ENCODE data around the gene NMRAL1. TPM values are rescaled to one million over a fixed set of nuclear protein-coding genes. Genes with fewer than 3 reads are reported as not detected.

The NMRAL1 gene
- total RNA-seq, 4 donors from 2014 or later: 55.5 to 61.8 (median 57.7) TPM

DNA sequence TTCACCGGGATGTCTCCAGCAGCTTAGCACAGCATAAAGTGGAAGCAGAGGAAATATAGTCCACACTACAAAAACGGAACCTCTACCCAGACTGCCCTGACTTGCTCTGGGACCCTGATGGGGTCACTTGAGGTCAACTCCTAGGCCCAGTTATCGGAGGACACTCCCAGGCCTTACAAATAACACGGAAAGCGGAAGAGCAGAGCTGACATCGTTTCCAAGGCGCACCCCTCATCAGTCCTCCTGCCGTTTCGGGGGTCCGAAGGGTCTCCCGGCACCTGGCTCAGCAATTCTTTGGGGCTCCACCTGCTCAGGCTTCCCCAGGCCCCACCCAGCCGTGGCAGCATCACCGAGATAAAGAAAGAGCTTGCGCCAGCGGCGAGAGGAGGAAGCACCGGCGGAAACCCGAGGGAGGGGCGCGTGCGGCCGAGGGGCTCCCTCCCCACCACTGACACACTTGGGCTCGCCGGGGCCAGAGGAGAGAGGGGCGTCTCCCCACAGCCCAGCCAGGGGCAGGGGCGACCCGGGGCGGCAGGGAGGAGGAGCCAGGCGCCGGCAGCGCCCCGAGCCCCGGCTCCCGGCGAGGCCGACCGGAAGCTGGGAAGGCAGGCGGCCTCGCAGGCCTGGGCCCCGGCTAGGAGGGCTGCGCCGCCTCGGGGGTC lies 58.8 kb downstream of the NMRAL1 start:
- H3K4me3 ChIP-seq: peak overlapping the region; percentile 69 to 94 (median 79)
- H3K9me3 ChIP-seq: no peaks in the 10 kb centered on the region
- H3K27ac ChIP-seq: peak overlapping the region; percentile 64 to 97 (median 89)
- DNase-seq (ENCODE audit: low spot score in 2 of 2): peak in 1 of 2 donors; percentile 33
- TF ChIP-seq EP300 (IDR thresholded peaks at IDR 0.05) (peak in 1 of 2 donors; percentile 46), POLR2A (IDR thresholded peaks at IDR 0.05) (peak in 1 of 2 donors; percentile 22), CTCF (IDR thresholded peaks at IDR 0.05) (peak in 2 of 5 experiments; percentile 28 to 38)
- 1 to 5% methylated on average over 7 to 41 of the region's 44 CpGs for WGBS, 2 donors
- H3K4me1 ChIP-seq: peaks cover 0 to 56% (median 31%) of the 10 kb centered on the region in 4 donors
- no peaks in the 10 kb centered on the region for H3K27me3 ChIP-seq
- H3K36me3 ChIP-seq: peaks cover 0 to 14% (median 0%) of the 10 kb centered on the region in 3 donors

DNA sequence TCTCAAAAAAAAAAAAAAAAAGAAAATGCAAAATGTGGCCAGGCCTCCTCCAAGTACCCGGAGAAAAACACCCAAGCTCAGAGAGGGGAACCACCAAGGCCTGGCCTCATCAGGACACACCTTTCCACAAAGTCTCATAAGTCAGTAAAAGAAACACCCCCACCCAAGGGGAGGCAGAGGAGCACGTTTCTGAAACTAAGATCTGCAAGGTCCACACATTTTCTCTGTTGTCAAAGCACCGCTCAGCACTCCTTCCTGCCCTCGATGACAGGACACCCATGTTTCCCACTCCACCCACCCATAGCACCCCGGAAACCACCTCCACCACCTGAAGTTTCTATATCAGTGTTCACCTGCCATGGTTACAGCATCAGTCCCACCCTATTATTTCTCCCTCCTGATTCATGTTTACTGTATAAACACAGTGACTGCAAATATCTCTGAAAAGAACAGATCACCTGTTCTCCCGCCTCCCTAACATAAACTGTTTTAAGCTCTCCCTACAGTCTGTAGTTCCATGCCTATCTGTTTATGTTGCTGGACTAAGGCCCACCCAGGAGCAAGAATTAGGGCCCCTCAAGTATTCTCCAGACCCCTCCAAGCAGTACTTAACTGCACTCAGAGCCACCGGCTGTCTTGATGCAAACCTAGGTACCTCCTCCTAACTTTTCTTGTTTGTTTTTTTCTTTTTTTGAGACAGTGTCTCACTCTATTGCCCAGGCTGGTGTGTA lies 60.1 kb downstream of the NMRAL1 start:
- DNase-seq (ENCODE audit: low spot score in 2 of 2): no peak
- Histone ChIP-seq H3K36me3 (peaks cover 0 to 14% (median 0%) of the 10 kb centered on the region in 3 donors), H3K27ac (peak overlapping the region in 3 of 4 donors; percentile 88 to 97 (median 90)), H3K27me3 (no peaks in the 10 kb centered on the region), H3K4me1 (peaks cover 0 to 69% (median 38%) of the 10 kb centered on the region in 4 donors), H3K4me3 (no peak overlapping the region), H3K9me3 (no peaks in the 10 kb centered on the region)
- TF ChIP-seq CTCF (IDR thresholded peaks at IDR 0.05) (no peak), POLR2A (IDR thresholded peaks at IDR 0.05) (no peak), EP300 (IDR thresholded peaks at IDR 0.05) (no peak)
- 81 to 88% methylated on average over 7 of the region's 7 CpGs for WGBS, 2 donors

GRCh38 chr16:4412854-4413253 lies 61.6 kb downstream of the NMRAL1 start:
- H3K9me3 ChIP-seq: no peaks in the 10 kb centered on the region
- WGBS, 2 donors: 94 to 96% methylated on average over 4 of the region's 4 CpGs
- TF ChIP-seq EP300 (IDR thresholded peaks at IDR 0.05) (no peak), CTCF (IDR thresholded peaks at IDR 0.05) (no peak)
- no peaks in the 10 kb centered on the region for H3K27me3 ChIP-seq
- DNase-seq (ENCODE audit: low spot score in 2 of 2): no peak
- H3K36me3 ChIP-seq: peaks cover 0 to 22% (median 0%) of the 10 kb centered on the region in 3 donors
- peaks cover 0 to 83% (median 43%) of the 10 kb centered on the region in 4 donors for H3K4me1 ChIP-seq
- no peak overlapping the region for H3K4me3 ChIP-seq
- H3K27ac ChIP-seq: peak overlapping the region in 3 of 4 donors; percentile 44 to 85 (median 84)

DNA sequence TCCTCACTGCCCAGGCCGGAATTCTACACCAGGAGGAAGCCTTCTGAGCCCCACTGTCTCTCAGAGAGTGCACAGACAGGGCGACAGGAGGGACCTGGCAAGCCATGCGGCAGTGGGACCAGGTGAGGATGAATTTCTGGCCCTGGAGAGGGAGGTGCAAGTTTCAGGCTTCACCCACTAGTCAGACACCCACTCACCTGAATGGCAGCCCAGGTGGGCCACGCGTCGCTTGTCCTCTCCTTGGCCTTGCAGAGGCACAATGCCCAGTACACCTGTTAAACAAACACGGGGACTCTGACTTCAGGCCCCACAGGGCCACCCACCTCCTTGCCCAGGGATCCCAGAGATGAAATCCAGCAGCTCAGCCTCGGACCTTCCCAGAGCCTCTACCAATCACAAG lies 62.3 kb downstream of the NMRAL1 start:
- Histone ChIP-seq H3K9me3 (no peaks in the 10 kb centered on the region), H3K27ac (peak overlapping the region in 3 of 4 donors; percentile 44 to 85 (median 84)), H3K27me3 (no peaks in the 10 kb centered on the region), H3K36me3 (peaks cover 0 to 28% (median 0%) of the 10 kb centered on the region in 3 donors), H3K4me3 (peak overlapping the region in 1 of 4 donors; percentile 16), H3K4me1 (peaks cover 0 to 84% (median 43%) of the 10 kb centered on the region in 4 donors)
- 62 to 64% methylated on average over 8 of the region's 8 CpGs for WGBS, 2 donors
- no peak for DNase-seq (ENCODE audit: low spot score in 2 of 2)
- TF ChIP-seq EP300 (IDR thresholded peaks at IDR 0.05) (no peak), CTCF (IDR thresholded peaks at IDR 0.05) (no peak), POLR2A (IDR thresholded peaks at IDR 0.05) (no peak)

Small RNAs within 50 kb of the gene (small RNA-seq; reads per million reads assigned to genes)
- not detected for gene AC012676.2

Other genes with a start within 250 kb of the NMRAL1 start
- 1 to 10 TPM in 3 of 4 donors, under 1 TPM in 1; 0.84 to 3.6 (median 1.5) TPM for gene SRL, start 232.5 kb downstream of the NMRAL1 start, total RNA-seq
- gene TFAP4, start 201.6 kb downstream of the NMRAL1 start, total RNA-seq: 10 to 100 TPM in 2 of 4 donors, 1 to 10 TPM in 2; 6.9 to 16.8 (median 11.7) TPM
- 10 to 100 TPM in 3 of 4 donors, 1 to 10 TPM in 1; 9.0 to 11.1 (median 10.8) TPM for gene GLIS2, start 158.6 kb downstream of the NMRAL1 start, total RNA-seq
- gene PAM16, start 123.3 kb downstream of the NMRAL1 start, total RNA-seq: 10 to 100 TPM; 45.1 to 95.1 (median 60.7) TPM
- 10 to 100 TPM; 31.0 to 58.1 (median 32.9) TPM for gene VASN, start 102.8 kb downstream of the NMRAL1 start, total RNA-seq
- 10 to 100 TPM; 27.8 to 77.4 (median 52.1) TPM for gene CORO7, start 58.0 kb downstream of the NMRAL1 start, total RNA-seq
- 10 to 100 TPM; 37.6 to 53.0 (median 49.2) TPM for gene DNAJA3, start 48.8 kb downstream of the NMRAL1 start, total RNA-seq
- gene HMOX2, start 1.8 kb upstream of the NMRAL1 start, total RNA-seq: 10 to 100 TPM; 55.7 to 75.6 (median 63.1) TPM
- 10 to 100 TPM; 16.2 to 40.2 (median 24.0) TPM for gene CDIP1, start 64.1 kb upstream of the NMRAL1 start, total RNA-seq
- gene C16orf96, start 81.7 kb upstream of the NMRAL1 start, total RNA-seq: under 1 TPM in 2 of 4 donors, not detected in 2; 0.20 to 0.21 TPM
- 10 to 100 TPM in 2 of 4 donors, 1 to 10 TPM in 2; 6.5 to 22.8 (median 9.8) TPM for gene UBALD1, start 140.3 kb upstream of the NMRAL1 start, total RNA-seq
- 10 to 100 TPM; 37.5 to 59.1 (median 42.7) TPM for gene MGRN1, start 150.2 kb upstream of the NMRAL1 start, total RNA-seq
- 10 to 100 TPM; 30.3 to 63.7 (median 48.5) TPM for gene NUDT16L1, start 218.9 kb upstream of the NMRAL1 start, total RNA-seq